RWPE2 (cell line): ENCODE data around the gene STK4.
A peak's percentile ranks its signal among the peaks of the same experiment; 100 is the strongest.

Experiments
- ATAC-seq: fragments of 200-7000 bp; cut with Tn5 transposase; 3 replicates; pipeline ENCODE4 v1.9.1; 2021; ENCODE audit warnings: low read depth
- DNase-seq: peaks from one replicate; pipeline ENCODE4 v3.0.0-alpha.2; 2020; ENCODE audit warnings: low spot score
- H3K27ac ChIP-seq: fragments of 450-650 bp; 2 replicates; pipeline ENCODE4 v1.5.1; 2017; ENCODE audit warnings: mild to moderate bottlenecking; ENCODE audit not compliant: poor library complexity, severe bottlenecking
- H3K27me3 ChIP-seq: fragments of 250-450 bp; sonication (Bioruptor Pico); 2 replicates; pipeline ENCODE4 v1.5.1; 2021; ENCODE audit warnings: mild to moderate bottlenecking, moderate library complexity; ENCODE audit not compliant: insufficient read depth, poor library complexity, severe bottlenecking
- H3K36me3 ChIP-seq: fragments of 250-450 bp; sonication (Bioruptor Pico); 2 replicates; pipeline ENCODE4 v1.5.1; 2020; ENCODE audit warnings: low read depth, mild to moderate bottlenecking, moderate library complexity
- H3K4me1 ChIP-seq: fragments of 250-450 bp; sonication (Bioruptor Pico); 2 replicates; pipeline ENCODE4 v1.5.1; 2021; ENCODE audit warnings: mild to moderate bottlenecking, moderate library complexity; ENCODE audit not compliant: insufficient read depth, poor library complexity, severe bottlenecking
- H3K4me3 ChIP-seq: fragments of 250-450 bp; sonication (Bioruptor Pico); 2 replicates; pipeline ENCODE4 v1.5.1; 2021; ENCODE audit warnings: mild to moderate bottlenecking, moderate library complexity; ENCODE audit not compliant: severe bottlenecking
- H3K9me3 ChIP-seq: fragments of 250-450 bp; sonication (Bioruptor Pico); 2 replicates; pipeline ENCODE4 v1.5.1; 2021; ENCODE audit warnings: mild to moderate bottlenecking, moderate library complexity; ENCODE audit not compliant: severe bottlenecking
- CTCF ChIP-seq: fragments of 450-650 bp; IDR thresholded peaks from one replicate; pipeline ENCODE4 v1.5.1; 2017; ENCODE audit warnings: mild to moderate bottlenecking, moderate library complexity; ENCODE audit not compliant: poor library complexity, severe bottlenecking

STK4 gene

DNA sequence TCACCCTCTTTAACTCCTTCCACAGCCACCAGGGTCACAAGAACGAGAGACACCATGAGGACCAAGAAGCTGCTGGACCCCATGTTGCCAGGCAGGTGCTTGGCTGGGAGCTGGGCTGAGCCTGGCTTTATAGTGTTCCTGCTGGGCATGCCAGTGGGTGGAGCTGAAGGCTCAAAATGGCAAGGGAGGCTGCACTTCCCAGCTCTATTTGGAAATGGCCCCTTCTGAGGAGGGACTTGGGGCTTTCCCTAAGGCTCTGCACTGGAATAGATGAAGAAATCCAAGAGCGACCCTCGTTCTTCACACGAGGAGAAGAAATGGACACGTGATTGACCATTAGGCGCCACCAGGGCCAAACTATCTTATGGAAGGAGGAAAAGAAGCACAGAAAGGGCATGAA is 158.1 kb downstream of the STK4 start, which contains the start of gene WFDC12:
Gene WFDC12 (minus strand): TSS at position 101 of the 400 bp plus-strand sequence. CDS start 18 bp downstream, at position 83.
- H3K4me1 ChIP-seq = peaks cover 2% of the 10 kb centered on the region
- no peaks in the 10 kb centered on the region for H3K36me3 ChIP-seq
- H3K4me3 ChIP-seq = no peak within 1 kb of the TSS
- no peak for DNase-seq
- H3K27me3 ChIP-seq = no peaks in the 10 kb centered on the region
- H3K27ac ChIP-seq = no peak within 1 kb of the TSS
- ATAC-seq = no peak
- TF ChIP-seq CTCF = peak; percentile 30
- no peaks in the 10 kb centered on the region for H3K9me3 ChIP-seq

GRCh38 chr20:45128099-45128498 is 161.8 kb downstream of the STK4 start:
- Histone ChIP-seq H3K4me1 (peaks cover 2% of the 10 kb centered on the region), H3K4me3 (no peak overlapping the region), H3K27ac (no peak overlapping the region), H3K36me3 (no peaks in the 10 kb centered on the region), H3K27me3 (no peaks in the 10 kb centered on the region), H3K9me3 (no peaks in the 10 kb centered on the region)
- no peak for DNase-seq
- TF ChIP-seq CTCF = no peak
- ATAC-seq = peak; percentile 99
